Measurements from ENCODE around the gene SRC.

DNA sequence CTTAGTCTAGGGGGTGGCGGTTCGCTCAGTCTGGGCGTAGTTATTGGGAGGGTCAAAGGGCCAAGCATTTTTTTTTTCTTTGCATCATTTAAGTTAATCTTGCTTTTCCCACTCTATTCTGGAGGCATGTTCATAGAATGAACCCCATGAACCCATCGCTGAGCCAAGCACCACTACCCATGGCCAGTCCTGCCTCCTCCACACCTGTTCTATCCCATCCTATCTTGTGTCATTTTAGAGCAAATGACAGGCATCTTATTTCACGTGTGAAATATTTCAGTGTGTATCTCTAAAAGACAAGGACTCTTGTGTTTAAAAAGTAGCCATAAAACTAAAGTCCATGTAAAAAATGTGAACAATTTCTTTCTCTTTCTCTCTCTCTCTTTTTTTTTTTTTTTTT, 13.9 kb downstream of the SRC start:
- TF ChIP-seq EZH2 (IDR thresholded peaks at IDR 0.05): no peak
- no peak for TF ChIP-seq CTCF (IDR thresholded peaks at IDR 0.05)
- TF ChIP-seq EZH2phosphoT487 (IDR thresholded peaks at IDR 0.05): no peak
